Fibroblast of the aortic adventitia (primary cell): Measurements from ENCODE around the gene TEFM. TPM values are rescaled to one million over a fixed set of nuclear protein-coding genes. Genes with fewer than 3 reads are reported as not detected.
"Not testable (repeated sequence)": the region's sequence is repeated elsewhere in the genome, so short reads cannot be mapped to it uniquely, and the experiment has no call there.

Experiments
- DNase-seq: peaks from one replicate; pipeline ENCODE4 v3.0.0-alpha.2; 2010; ENCODE audit warnings: low read depth
- H3K4me3 ChIP-seq: 2 replicates; pipeline ENCODE4 v1.5.1; 2011; ENCODE audit warnings: low read depth, mild to moderate bottlenecking, control low read depth, low read length, moderate library complexity
- total RNA-seq: library from RNA; depleted of rRNA; stranded (reverse); fragments of >200 nt; gene quantifications from 2 replicates; pipeline ENCODE4 v1.2.3, GENCODE V29; 2012; ENCODE audit warnings: low replicate concordance
- TF ChIP-seq, protein P1 (sequence below): IDR thresholded peaks from 2 replicates; pipeline ENCODE4 v1.5.1; 2011; ENCODE audit warnings: mild to moderate bottlenecking, low read length, control low read depth, inconsistent platforms; ENCODE audit not compliant: insufficient read depth

TEFM gene
- total RNA-seq, 1 donor, result 21.0 TPM

DNA sequence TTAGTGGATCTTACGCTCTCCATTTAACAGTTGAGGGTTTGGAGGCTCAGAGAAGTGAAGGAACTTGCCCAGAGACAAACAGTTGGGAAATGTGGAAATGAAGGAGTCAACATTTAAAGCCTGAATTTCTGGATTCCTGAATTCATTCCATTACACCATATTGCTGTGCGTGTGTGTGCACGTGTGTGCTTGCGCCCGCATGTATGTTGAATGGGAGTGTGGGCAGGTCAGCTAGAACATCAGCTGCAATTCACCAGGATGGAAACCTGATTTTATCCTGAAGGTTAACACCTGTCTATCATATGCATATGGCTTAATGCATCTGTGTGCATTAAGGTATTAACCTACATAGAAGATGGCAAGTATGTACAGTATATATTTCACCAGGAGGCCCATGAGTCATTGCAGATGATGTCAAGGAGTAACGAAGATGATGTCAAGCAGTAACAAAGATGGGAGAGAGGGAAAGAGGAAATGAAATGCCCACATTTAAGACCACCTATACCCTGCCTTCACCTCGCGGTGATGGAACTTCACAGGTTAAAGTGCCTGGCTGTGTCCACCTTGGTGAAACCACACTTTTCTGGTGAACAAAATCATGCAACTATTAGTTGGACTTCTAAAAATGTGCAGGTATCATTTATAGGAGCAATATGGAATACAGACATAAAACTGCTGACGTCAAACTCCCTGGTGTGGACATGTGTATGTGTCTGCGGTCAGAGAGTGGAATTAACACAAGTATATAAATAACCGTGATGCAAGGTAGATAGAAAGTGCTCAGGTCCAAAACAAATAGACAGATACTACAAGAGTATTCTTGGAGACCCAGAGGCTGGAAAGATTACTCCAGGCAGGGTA lies 14.9 kb upstream of the TEFM start:
- DNase-seq, result no peak
- TF ChIP-seq, protein P1, sequence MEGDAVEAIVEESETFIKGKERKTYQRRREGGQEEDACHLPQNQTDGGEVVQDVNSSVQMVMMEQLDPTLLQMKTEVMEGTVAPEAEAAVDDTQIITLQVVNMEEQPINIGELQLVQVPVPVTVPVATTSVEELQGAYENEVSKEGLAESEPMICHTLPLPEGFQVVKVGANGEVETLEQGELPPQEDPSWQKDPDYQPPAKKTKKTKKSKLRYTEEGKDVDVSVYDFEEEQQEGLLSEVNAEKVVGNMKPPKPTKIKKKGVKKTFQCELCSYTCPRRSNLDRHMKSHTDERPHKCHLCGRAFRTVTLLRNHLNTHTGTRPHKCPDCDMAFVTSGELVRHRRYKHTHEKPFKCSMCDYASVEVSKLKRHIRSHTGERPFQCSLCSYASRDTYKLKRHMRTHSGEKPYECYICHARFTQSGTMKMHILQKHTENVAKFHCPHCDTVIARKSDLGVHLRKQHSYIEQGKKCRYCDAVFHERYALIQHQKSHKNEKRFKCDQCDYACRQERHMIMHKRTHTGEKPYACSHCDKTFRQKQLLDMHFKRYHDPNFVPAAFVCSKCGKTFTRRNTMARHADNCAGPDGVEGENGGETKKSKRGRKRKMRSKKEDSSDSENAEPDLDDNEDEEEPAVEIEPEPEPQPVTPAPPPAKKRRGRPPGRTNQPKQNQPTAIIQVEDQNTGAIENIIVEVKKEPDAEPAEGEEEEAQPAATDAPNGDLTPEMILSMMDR, result no peak

DNA sequence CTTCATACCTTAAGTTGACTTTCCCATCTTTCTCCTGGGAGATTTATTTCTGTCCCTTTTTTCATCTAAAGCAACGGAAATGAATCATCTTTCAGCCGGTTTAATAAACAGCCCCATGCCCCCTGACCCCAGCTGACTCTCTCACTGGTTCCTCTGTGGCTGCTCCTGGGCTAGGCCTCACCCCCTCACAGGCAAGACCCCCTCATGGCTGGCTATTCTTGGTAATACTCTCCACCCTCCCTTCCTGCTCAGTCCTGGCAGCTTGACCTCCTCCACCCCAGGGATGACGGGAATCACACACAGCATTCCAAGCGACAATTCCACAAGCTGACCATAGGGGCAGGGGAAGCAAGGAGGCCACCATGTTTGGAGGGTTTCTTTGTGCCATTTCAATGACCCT lies 14.2 kb upstream of the TEFM start:
- TF ChIP-seq, protein P1, result no peak
- H3K4me3 ChIP-seq, result no peak overlapping the region
- DNase-seq, result no peak

More for the DNA sequence above, 14.9 kb upstream of the TEFM start:
- H3K4me3 ChIP-seq, result no peak overlapping the region

DNA sequence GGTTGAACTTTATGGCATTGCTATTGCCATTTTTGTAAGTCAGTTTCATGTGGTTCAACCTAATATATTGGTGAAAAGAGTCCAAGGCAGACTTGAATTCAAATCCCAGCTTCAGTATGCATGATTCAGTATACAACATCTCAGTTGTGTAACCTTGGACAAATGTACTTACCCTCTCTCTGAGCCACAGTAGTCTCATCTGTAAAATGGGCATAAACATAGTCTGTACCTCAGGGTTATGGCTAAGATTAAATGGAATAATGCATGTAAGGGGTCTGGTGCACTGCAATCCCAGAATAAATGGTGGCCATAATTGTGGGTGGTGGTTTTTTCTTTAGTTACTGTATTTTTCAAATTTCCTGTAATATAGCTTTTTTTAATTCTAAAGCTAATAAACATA lies 11.0 kb upstream of the TEFM start:
- no peak overlapping the region for H3K4me3 ChIP-seq
- TF ChIP-seq, protein P1, result no peak
- no peak for DNase-seq

DNA sequence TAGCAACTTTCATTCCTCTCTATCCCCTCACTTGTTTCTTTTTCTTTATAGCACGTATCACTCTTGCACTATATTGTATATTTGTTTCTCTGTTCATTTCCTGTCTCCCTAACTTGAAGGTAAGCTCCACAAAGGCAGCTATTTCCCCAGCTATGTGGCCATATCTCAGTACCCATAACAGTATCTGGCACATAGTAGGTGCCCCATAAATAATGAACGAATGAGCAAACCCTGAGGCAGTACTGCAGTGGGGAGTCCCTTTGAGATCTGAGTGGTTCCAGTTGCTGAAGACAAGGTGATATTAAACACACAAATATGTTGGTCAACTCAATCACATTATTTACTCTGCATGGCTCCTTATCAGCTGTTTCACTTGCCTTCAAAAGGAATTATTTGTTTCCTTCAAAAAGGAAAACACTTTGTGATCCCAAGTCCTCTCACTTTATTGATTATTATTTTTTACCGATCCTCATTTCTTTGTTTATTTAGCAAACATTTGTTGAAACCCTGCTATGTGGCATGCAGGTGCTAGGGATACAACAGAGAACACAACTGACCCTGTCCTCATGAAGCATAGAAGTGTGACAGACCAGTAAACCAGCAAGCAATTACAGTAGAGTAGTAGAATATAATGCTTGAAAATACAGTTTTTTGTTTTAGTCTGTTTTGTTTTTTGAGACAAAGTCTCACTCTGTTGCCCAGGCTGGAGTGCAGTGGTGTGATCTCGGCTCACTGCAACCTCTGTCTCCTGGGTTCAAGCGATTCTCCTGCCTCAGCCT lies 10.0 kb upstream of the TEFM start:
- no peak for DNase-seq
- H3K4me3 ChIP-seq, result no peak overlapping the region
- TF ChIP-seq, protein P1, result no peak

DNA sequence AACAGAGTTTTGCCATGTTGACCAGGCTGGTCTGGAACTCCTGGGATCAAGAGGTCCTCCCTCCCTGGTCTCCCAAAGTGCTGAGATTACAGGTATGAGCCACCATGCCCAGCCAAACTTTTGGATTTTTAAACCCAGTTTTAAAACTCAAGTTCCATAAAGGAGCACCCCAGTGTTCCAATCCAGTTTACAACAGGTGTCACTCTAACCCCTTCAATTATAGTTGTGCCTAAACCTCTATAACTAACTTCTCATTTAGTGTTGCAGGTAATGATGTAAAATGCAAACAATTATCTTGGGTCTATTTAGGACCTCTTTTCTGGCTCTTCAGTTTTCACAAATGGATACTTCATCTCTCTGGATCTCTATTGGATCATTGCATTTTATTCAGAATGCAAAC lies 7.9 kb upstream of the TEFM start:
- H3K4me3 ChIP-seq, result no peak overlapping the region
- no peak for DNase-seq
- TF ChIP-seq, protein P1, result no peak

DNA sequence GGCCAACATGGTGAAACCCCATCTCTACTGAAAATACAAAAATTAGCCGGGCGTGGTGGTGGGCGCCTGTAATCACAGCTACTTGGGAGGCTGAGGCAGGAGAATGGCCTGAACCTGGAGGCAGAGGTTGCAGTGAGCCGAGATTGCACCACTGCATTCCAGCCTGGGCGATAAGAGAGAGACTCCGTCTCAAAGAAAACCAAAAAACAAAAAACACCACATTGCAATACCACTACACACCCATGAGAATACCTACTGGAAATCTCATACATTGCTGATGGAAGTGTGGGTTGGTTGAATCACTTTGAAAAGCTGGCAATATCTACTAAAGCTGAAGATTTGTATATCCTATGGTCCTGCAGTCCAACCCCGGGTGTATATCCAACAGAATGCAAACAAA lies 4.1 kb upstream of the TEFM start:
- H3K4me3 ChIP-seq, DNase-seq: not testable (repeated sequence)

DNA sequence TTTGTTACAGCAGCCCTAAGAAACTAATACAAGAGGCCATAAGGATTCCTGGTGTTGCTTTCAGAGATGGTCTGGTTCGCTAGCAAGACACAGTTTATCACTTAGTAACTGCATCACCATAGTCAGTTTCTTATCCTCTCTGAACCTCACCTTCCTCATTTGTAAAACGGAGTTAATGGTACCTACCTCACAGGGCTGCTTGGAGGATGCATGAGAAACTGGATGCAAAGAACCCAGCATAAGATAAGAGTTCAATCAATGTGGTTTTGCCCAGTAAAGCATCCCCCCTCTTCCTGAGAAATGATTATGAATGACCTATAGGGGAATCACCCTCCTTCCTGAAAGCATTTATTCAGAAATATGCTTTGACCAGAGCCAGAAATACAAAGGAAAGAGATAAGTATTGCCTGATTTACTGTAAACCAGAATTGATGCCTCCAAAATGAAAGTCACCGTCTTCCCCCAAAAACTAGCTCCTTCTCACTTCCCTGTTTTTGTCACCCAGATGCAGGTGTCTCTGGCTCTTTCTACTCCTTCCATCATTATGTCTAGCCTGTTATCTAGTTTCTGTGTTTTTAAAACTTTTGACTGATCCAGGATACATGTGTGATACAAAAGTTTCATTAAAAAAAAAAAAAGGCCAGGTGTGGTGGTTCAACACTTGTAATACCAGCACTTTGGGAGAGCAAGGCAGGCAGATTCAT lies 2.8 kb upstream of the TEFM start:
- TF ChIP-seq, protein P1, result no peak
- no peak for DNase-seq
- no peak overlapping the region for H3K4me3 ChIP-seq
